Trophoblast cell (in vitro differentiated cells and primary cell): Measurements from ENCODE around the gene IL3.
A peak's percentile ranks its signal among the peaks of the same experiment; 100 is the strongest.

Source experiments
- DNase-seq, 2 donors: peaks; one replicate each; pipeline ENCODE4 v3.0.0-alpha.2; 2016
- H2AFZ ChIP-seq: 2 replicates; pipeline ENCODE4 v1.6.1; 2013; ENCODE audit warnings: low read length, moderate library complexity, mild to moderate bottlenecking; ENCODE audit not compliant: insufficient read depth, poor library complexity
- H2AK5ac ChIP-seq: 2 replicates; pipeline ENCODE4 v1.6.1; 2013; ENCODE audit warnings: mild to moderate bottlenecking, low read length
- H2BK120ac ChIP-seq: 2 replicates; pipeline ENCODE4 v1.6.1; 2013; ENCODE audit warnings: low read length, mild to moderate bottlenecking, moderate library complexity; ENCODE audit not compliant: insufficient read depth, poor library complexity
- H2BK12ac ChIP-seq: 2 replicates; pipeline ENCODE4 v1.6.1; 2013; ENCODE audit warnings: mild to moderate bottlenecking, low read length, moderate library complexity
- H2BK5ac ChIP-seq: 2 replicates; pipeline ENCODE4 v1.6.1; 2013; ENCODE audit warnings: low read length, low read depth, moderate library complexity, mild to moderate bottlenecking; ENCODE audit not compliant: poor library complexity
- H3K14ac ChIP-seq: 2 replicates; pipeline ENCODE4 v1.6.1; 2013; ENCODE audit warnings: mild to moderate bottlenecking, low read length
- H3K18ac ChIP-seq: 2 replicates; pipeline ENCODE4 v1.6.1; 2013; ENCODE audit warnings: mild to moderate bottlenecking, low read length
- H3K23ac ChIP-seq: 2 replicates; pipeline ENCODE4 v1.6.1; 2013; ENCODE audit warnings: low read length
- H3K27ac ChIP-seq: 2 replicates; pipeline ENCODE4 v1.5.1; 2013; ENCODE audit warnings: low read depth, mild to moderate bottlenecking, inconsistent platforms, low read length, moderate library complexity
- H3K27me3 ChIP-seq: 2 replicates; pipeline ENCODE4 v1.6.1; 2013; ENCODE audit warnings: inconsistent platforms, mild to moderate bottlenecking, low read length, moderate library complexity; ENCODE audit not compliant: insufficient read depth
- H3K36me3 ChIP-seq, 2 experiments: 1 replicate in 1 of 2; 2 replicates in 1 of 2; pipeline ENCODE4 v1.6.1; 2013; ENCODE audit warnings: low read length in 2 of 2, mild to moderate bottlenecking in 2 of 2, moderate library complexity in 1 of 2; ENCODE audit not compliant: insufficient read depth in 2 of 2, control insufficient read depth in 1 of 2
- H3K4ac ChIP-seq: 2 replicates; pipeline ENCODE4 v1.6.1; 2013; ENCODE audit warnings: low read depth, mild to moderate bottlenecking, low read length, moderate library complexity
- H3K4me1 ChIP-seq, 2 experiments: 1 replicate in 1 of 2; 2 replicates in 1 of 2; pipeline ENCODE4 v1.6.1; 2013; ENCODE audit warnings: low read length in 2 of 2, mild to moderate bottlenecking in 2 of 2, moderate library complexity in 1 of 2; ENCODE audit not compliant: insufficient read depth in 2 of 2, control insufficient read depth in 1 of 2
- H3K4me2 ChIP-seq: 2 replicates; pipeline ENCODE4 v1.6.1; 2013; ENCODE audit warnings: inconsistent platforms, mild to moderate bottlenecking, low read length, moderate library complexity
- H3K4me3 ChIP-seq: 2 replicates; pipeline ENCODE4 v1.5.1; 2013; ENCODE audit warnings: mild to moderate bottlenecking, low read depth, low read length, inconsistent platforms
- H3K79me1 ChIP-seq: one replicate; pipeline ENCODE4 v1.6.1; 2013; ENCODE audit warnings: low read length
- H3K79me2 ChIP-seq: 2 replicates; pipeline ENCODE4 v1.6.1; 2013; ENCODE audit warnings: low read length, mild to moderate bottlenecking; ENCODE audit not compliant: control insufficient read depth, insufficient read depth, poor library complexity
- H3K9ac ChIP-seq: 2 replicates; pipeline ENCODE4 v1.6.1; 2013; ENCODE audit warnings: mild to moderate bottlenecking, low read length
- H3K9me3 ChIP-seq: 2 replicates; pipeline ENCODE4 v1.6.1; 2013; ENCODE audit warnings: low read depth, mild to moderate bottlenecking, control low read depth, inconsistent platforms, low read length; ENCODE audit not compliant: insufficient read depth
- H4K12ac ChIP-seq: 2 replicates; pipeline ENCODE4 v1.6.1; 2013; ENCODE audit warnings: low read depth, mild to moderate bottlenecking, low read length, moderate library complexity
- H4K8ac ChIP-seq: 2 replicates; pipeline ENCODE4 v1.6.1; 2013; ENCODE audit warnings: low read depth, mild to moderate bottlenecking, low read length, moderate library complexity
- H4K91ac ChIP-seq: one replicate; pipeline ENCODE4 v1.6.1; 2013; ENCODE audit warnings: low read depth, mild to moderate bottlenecking, low read length, moderate library complexity
- WGBS: extraction: QIAGEN DNeasy Blood & Tissue Kit; methylation state at CpG from one replicate; pipeline ENCODE4 v1.1.7; 2013; ENCODE audit warnings: missing lambda C conversion rate; ENCODE audit not compliant: insufficient read length, insufficient coverage; ENCODE audit errors: extremely low coverage; 5-methylcytosine and 5-hydroxymethylcytosine counted together

IL3 gene

DNA sequence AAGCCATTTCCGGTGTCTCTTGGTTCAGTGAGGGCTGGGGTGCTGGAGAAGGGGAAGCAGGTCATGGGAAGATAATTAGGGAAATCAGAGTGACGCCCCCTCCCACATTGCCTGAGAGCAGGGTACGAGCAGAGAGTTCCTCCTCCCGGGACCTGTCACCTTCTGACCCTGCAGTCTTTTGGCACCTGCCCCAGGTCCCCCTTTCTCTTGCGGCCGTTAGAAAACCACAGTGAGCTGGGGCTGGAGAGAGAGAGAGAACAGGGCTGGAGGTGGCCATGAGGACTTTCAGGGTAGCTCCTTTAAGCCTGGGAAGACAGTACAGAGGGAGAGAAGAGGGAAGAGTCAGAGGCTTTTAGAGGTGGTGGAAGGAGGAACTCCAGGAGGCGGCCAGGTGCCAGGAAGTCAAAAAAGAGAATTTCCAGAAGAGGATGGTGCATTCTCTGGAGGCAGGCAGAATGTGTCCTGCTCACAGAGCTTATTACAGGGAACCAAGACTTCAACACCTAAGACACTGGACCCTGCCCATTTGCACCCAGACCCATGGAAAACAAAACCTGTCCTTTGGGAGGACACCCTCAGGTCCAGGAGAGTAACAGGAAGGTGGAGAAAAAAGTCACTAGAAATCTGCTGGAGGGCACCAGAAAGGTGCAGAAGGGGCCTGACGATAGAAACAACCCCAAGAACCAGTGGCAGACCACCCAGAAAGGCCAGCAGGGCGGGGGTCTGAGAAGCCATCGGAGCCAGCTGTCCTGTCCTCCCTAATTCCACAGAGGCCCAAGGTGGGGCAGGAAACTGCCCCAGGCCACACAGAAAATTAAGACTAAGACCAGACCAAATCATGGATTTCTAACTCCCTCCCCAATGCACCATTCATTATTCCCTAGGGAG, 42.5 kb upstream of the IL3 start:
- no peak overlapping the region for H3K4me2 ChIP-seq

GRCh38 chr5:132019337-132019736, 41.1 kb upstream of the IL3 start:
- Histone ChIP-seq H3K18ac (no peak overlapping the region), H2AK5ac (no peak overlapping the region), H3K79me2 (no peaks in the 10 kb centered on the region), H2BK12ac (no peak overlapping the region), H3K23ac (no peak overlapping the region), H3K14ac (no peak overlapping the region), H3K4me1 (no peaks in the 10 kb centered on the region), H3K4me2 (no peak overlapping the region), H3K79me1 (no peaks in the 10 kb centered on the region), H4K12ac (no peak overlapping the region), H3K27ac (no peak overlapping the region), H2AFZ (no peak overlapping the region), H4K8ac (no peak overlapping the region), H3K9me3 (peaks cover 1% of the 10 kb centered on the region), H3K4ac (no peak overlapping the region), H2BK120ac (no peak overlapping the region), H2BK5ac (no peak overlapping the region), H3K9ac (no peak overlapping the region), H3K4me3 (no peak overlapping the region), H3K27me3 (no peaks in the 10 kb centered on the region), H4K91ac (no peak overlapping the region), H3K36me3 (no peaks in the 10 kb centered on the region)
- DNase-seq: no peak

More for the DNA sequence above, 42.5 kb upstream of the IL3 start:
- no CpG with 5 or more reads among the region's 10 CpGs for WGBS
- H4K8ac ChIP-seq: no peak overlapping the region
- no peak overlapping the region for H3K14ac ChIP-seq
- H4K91ac ChIP-seq: no peak overlapping the region
- H2BK5ac ChIP-seq: no peak overlapping the region
- H3K18ac ChIP-seq: no peak overlapping the region
- H3K79me2 ChIP-seq: no peaks in the 10 kb centered on the region
- no peak overlapping the region for H3K9ac ChIP-seq
- no peaks in the 10 kb centered on the region for H3K36me3 ChIP-seq
- DNase-seq: no peak
- H4K12ac ChIP-seq: no peak overlapping the region
- no peak overlapping the region for H3K4ac ChIP-seq
- no peak overlapping the region for H3K23ac ChIP-seq
- H3K27me3 ChIP-seq: no peaks in the 10 kb centered on the region
- no peaks in the 10 kb centered on the region for H3K4me1 ChIP-seq
- H2BK120ac ChIP-seq: no peak overlapping the region
- H3K27ac ChIP-seq: no peak overlapping the region
- H2AFZ ChIP-seq: no peak overlapping the region
- peaks cover 3% of the 10 kb centered on the region for H3K9me3 ChIP-seq
- no peak overlapping the region for H3K4me3 ChIP-seq
- H2BK12ac ChIP-seq: no peak overlapping the region
- no peak overlapping the region for H2AK5ac ChIP-seq
- no peaks in the 10 kb centered on the region for H3K79me1 ChIP-seq

GRCh38 chr5:132019857-132020555, 40.4 kb upstream of the IL3 start:
- Histone ChIP-seq H3K4me2 (no peak overlapping the region), H3K9me3 (no peaks in the 10 kb centered on the region), H2BK120ac (no peak overlapping the region), H3K79me1 (no peaks in the 10 kb centered on the region), H3K23ac (no peak overlapping the region), H3K4me3 (no peak overlapping the region), H3K14ac (no peak overlapping the region), H3K9ac (no peak overlapping the region), H2BK5ac (no peak overlapping the region), H4K91ac (no peak overlapping the region), H4K12ac (no peak overlapping the region), H3K18ac (no peak overlapping the region), H3K36me3 (no peaks in the 10 kb centered on the region), H3K79me2 (no peaks in the 10 kb centered on the region), H2AFZ (no peak overlapping the region), H3K27ac (no peak overlapping the region), H3K27me3 (no peaks in the 10 kb centered on the region), H3K4ac (no peak overlapping the region), H2BK12ac (no peak overlapping the region), H4K8ac (no peak overlapping the region), H3K4me1 (no peaks in the 10 kb centered on the region), H2AK5ac (no peak overlapping the region)
- peak in 1 of 2 donors; percentile 12 for DNase-seq
- WGBS: no CpG with 5 or more reads among the region's 6 CpGs

DNA sequence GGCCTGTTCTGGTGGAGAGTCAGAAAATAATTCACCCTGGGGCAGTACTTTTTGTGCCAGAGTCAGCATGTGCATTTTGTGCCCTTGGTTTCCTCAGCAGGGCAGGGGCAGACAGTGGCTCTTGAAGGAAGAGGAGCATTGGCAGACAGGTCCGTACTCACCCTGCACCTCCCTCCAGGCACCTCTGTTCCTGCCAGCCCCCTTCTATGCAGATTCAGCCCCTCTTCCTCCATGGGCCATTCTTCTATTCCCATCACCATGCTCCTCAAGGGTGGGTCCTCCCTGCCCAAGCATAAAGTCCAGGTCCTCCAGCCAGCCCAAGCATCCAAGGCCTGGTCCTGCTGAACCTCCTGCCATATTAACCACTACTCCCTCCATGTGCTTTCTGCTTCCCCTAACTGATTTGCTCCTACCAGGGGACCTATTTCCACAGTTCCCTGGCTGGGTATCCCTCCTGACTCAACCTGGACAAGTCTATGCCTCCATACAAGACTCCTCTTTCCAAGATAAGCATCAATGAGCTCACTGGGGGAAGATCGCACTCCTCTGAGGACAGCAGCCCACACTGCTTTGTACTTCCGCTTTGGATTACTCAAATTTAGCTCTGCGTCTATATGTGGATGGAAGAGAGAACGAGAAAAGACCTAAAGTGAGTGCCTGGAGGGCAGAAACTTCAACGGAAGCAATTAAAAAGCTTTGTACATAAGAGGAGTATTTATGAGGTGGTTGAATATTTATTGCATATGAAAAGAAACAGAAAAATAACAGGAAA, 39.7 kb upstream of the IL3 start:
- no CpG with 5 or more reads among the region's 6 CpGs for WGBS
- no peak overlapping the region for H3K4ac ChIP-seq
- no peak overlapping the region for H4K12ac ChIP-seq
- no peak overlapping the region for H2BK5ac ChIP-seq
- H3K14ac ChIP-seq: no peak overlapping the region
- peak in 1 of 2 donors; percentile 37 for DNase-seq
- no peak overlapping the region for H2BK120ac ChIP-seq
- no peak overlapping the region for H3K23ac ChIP-seq
- no peak overlapping the region for H3K27ac ChIP-seq
- H3K4me2 ChIP-seq: no peak overlapping the region
- no peaks in the 10 kb centered on the region for H3K79me1 ChIP-seq
- no peak overlapping the region for H3K9ac ChIP-seq
- H2BK12ac ChIP-seq: no peak overlapping the region
- no peak overlapping the region for H3K18ac ChIP-seq
- no peaks in the 10 kb centered on the region for H3K36me3 ChIP-seq
- no peaks in the 10 kb centered on the region for H3K27me3 ChIP-seq
- no peaks in the 10 kb centered on the region for H3K9me3 ChIP-seq
- H3K4me1 ChIP-seq: no peaks in the 10 kb centered on the region
- H3K79me2 ChIP-seq: no peaks in the 10 kb centered on the region
- no peak overlapping the region for H3K4me3 ChIP-seq
- no peak overlapping the region for H2AFZ ChIP-seq
- no peak overlapping the region for H2AK5ac ChIP-seq
- H4K8ac ChIP-seq: no peak overlapping the region
- no peak overlapping the region for H4K91ac ChIP-seq
